GM21825 (cell line): Measurements from ENCODE around the gene SERPINF2.
"Not testable (repeated sequence)": the region's sequence is repeated elsewhere in the genome, so short reads cannot be mapped to it uniquely, and the experiment has no call there.

ENCODE experiments used
- ATAC-seq: cut with Tn5 transposase; IDR thresholded peaks from one replicate; pipeline ENCODE4 v1.9.1; 2021; ENCODE audit warnings: mild to moderate bottlenecking, moderate library complexity; ENCODE audit not compliant: unreplicated experiment

SERPINF2 gene

GRCh38 chr17:1733759-1734158 is 8.9 kb upstream of the SERPINF2 start:
- ATAC-seq: no peak

- ATAC-seq: no peak
Measured at GRCh38 chr17:1735418-1735817, 7.3 kb upstream of the SERPINF2 start.

DNA sequence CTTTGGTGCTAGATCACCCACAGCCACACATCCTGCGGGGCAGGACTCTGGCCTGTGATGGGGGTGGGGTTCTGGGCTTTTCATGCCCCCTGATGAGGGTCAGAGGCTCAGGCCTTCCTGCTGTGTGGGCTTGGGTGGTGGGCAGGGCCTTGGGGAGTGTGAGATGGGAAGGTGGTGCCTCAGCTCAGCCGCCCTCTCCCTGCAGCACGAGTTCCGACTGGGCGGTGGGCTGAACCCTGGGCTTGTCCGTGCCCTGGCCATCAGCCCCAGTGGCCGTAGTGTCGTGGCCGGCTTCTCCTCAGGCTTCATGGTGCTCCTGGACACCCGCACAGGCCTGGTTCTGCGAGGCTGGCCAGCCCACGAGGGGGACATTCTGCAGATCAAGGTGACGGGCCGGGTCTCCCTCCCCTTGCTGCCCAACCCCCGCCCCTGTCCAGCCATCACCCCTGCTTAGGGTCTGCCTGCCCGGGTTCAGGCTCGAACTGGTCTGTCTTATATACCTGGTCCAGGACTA is 6.8 kb upstream of the SERPINF2 start:
- no peak for ATAC-seq

GRCh38 chr17:1736348-1737281 is 6.1 kb upstream of the SERPINF2 start:
- ATAC-seq: no peak

DNA sequence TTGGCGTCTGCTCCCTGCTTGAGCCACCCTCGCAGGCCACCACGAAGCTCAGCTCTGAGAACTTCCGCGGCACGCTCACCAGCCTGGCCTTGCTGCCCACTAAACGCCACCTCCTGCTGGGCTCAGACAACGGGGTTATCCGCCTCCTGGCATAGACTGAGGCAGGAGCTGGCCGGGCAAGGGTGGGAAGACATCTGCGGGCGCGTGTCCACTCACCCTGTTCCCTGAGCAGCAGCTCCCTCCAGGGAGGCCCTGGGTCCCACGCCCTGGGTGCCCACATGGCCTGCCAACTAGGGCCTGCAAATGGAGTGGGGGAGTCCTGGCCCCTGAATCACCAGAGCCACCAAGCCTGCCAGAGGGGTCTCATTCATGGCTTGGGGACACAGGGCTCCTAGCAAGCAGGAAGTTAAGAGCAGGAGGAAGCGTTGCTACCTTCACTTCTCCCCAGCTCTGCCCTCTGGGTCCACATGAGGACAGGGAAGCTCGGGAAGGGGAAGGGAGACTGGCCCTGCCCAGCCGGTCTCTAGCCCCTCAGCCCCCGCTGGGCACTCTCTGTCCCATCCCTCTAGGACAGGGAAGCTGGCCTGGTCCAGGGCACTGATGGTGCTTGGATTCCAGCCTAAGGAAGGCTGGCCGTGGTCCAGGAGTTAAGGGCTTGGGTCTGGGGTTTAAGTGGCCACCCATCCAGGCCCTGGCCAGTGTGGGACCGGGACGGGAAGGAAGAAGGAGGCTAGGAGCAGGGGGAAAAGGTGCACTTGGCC is 5.0 kb upstream of the SERPINF2 start:
- ATAC-seq: no peak

GRCh38 chr17:1741899-1742298 is 772 bp upstream of the SERPINF2 start:
- ATAC-seq: not testable (repeated sequence)

GRCh38 chr17:1743088-1743439 is 393 bp downstream of the SERPINF2 start:
- no peak for ATAC-seq

DNA sequence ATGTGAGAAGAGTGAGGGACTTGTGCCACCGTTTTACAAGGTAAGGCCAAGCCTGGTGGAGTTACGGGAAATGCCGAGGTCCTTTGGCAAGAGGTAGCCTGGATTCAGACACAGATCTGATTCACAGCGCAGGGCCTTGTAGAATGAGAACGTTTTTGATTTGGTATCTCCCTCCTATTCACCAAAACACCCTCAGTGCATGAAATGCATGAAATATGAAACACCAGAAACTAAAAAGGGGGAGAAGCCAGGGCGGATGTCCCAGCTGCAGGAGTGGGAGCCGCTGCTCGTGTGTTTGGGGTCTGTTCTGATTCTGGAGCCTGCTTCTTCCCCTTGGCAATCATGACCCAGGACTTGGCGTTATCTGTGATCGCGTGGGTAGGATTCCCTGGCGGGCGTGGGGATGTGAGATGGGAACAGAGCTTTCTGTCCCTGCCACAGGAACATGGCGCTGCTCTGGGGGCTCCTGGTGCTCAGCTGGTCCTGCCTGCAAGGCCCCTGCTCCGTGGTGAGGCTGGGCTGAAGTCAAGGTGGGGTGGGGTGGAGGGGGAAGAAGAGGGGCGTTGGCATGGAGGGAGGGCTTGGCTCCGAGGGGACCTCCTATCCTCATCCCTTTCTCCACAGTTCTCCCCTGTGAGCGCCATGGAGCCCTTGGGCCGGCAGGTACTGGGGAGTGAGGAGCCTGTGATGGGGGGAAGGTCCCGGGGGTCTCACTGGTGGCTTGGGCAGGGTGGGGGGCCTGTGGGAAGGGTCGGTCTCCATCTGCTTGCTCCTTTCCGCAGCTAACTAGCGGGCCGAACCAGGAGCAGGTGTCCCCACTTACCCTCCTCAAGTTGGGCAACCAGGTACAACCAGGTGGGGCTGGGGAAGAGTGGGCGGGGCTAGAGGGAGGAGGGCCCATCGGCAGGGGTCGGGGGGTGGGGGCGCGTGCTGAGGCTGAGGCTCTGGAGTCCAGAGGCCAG is 2.2 kb downstream of the SERPINF2 start:
- ATAC-seq: no peak

DNA sequence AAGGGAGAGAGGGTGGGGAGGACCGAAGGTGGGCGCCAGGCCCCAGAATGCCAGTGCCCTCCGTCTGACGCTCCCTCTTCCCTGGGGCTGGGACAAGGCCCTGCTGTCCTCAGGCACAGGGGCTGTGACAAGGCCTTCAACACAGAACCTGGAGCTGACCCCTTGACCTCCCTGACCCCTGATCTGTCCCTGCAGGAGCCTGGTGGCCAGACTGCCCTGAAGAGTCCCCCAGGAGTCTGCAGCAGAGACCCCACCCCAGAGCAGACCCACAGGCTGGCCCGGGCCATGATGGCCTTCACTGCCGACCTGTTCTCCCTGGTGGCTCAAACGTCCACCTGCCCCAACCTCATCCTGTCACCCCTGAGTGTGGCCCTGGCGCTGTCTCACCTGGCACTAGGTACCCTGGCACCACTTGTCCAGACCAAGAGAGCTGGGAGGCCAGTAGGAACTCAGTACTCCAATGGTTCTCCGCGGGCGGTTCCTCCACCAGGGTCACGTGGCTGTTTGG is 2.9 kb downstream of the SERPINF2 start:
- ATAC-seq: no peak

GRCh38 chr17:1746975-1747543 is 4.4 kb downstream of the SERPINF2 start:
- no peak for ATAC-seq

DNA sequence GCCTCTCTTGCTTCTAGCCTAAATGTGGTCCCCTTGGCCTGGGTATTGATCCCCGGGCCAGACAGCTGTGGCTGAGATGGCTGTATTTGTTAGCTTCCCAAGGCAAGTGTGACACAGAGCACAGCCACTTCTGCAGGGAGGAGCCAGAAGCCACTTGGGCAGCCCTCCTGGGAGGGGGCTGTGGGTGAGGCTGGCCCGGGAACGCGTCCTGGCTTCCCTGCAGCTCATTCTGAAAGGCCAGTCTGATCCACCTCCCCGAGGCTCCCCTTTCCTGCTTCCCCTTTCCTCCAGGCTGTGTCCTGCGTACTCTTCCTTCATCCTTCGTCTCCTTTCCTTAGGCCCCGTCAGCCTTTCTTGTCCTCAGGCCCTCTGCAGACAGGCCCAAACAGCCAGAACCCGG is 8.0 kb downstream of the SERPINF2 start:
- no peak for ATAC-seq

DNA sequence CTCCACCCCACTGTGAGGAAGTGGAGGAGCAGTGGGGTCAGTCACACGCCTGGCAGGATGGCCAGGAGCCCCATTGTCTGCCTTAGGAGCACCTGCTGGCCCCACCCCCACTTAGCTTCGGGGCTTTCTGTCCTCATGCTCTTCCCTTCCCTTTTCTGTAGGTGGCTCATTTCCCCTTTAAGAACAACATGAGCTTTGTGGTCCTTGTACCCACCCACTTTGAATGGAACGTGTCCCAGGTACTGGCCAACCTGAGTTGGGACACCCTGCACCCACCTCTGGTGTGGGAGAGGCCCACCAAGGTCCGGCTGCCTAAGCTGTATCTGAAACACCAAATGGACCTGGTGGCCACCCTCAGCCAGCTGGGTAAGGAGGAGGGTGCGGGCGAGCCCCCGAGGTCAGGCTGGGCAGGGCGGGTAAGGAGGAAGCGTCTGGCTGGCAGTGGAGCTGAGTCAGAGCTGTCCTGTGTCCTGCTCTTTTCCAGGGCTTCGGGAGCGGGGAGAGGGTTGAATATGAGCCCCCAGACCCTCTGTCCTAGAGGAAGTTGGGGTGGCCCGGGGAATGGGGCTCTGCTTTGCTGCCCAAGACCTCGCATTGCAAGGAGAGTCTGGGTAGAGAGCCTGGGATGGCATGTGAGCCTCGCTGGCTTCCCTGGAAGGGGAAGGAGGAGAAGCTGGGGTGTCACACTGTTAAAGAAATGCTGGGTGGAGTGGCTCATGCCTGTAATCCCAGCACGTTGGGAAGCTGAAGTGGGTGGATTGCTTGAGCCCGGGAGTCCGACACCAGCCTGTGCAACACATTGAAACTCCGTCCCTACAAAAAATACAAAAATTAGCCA is 10.0 kb downstream of the SERPINF2 start:
- no peak for ATAC-seq

DNA sequence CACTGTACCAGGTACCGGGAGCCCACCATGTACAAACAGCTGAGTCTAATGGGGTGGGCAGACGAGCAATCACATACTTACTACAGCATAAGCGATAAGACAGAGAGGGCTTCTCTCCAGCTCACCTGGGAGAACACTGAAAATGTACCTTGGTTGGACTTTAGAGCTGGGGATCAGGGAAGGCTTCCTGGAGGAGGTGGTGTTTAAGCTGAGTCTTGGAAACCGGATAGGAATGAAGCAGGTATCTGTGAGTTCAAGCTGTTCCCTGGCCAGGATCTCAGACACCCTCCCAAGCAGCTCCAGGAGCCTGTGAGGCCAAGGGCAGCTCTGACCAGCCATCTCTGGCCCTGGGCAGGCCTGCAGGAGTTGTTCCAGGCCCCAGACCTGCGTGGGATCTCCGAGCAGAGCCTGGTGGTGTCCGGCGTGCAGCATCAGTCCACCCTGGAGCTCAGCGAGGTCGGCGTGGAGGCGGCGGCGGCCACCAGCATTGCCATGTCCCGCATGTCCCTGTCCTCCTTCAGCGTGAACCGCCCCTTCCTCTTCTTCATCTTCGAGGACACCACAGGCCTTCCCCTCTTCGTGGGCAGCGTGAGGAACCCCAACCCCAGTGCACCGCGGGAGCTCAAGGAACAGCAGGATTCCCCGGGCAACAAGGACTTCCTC is 11.2 kb downstream of the SERPINF2 start:
- no peak for ATAC-seq

GRCh38 chr17:1754430-1755112 is 11.9 kb downstream of the SERPINF2 start:
- no peak for ATAC-seq

DNA sequence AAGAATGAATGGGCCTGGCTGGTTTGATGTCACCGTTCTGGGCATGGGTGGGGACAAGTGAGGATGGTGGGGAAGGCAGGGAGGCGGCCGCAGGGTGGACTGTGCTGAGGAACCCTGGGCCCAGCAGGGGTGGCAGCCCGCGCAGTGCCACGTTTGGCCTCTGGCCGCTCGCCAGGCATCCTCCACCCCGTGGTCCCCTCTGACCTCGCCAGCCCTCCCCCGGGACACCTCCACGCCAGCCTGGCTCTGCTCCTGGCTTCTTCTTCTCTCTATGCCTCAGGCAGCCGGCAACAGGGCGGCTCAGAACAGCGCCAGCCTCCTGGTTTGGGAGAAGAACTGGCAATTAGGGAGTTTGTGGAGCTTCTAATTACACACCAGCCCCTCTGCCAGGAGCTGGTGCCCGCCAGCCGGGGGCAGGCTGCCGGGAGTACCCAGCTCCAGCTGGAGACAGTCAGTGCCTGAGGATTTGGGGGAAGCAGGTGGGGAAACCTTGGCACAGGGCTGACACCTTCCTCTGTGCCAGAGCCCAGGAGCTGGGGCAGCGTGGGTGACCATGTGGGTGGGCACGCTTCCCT is 12.7 kb downstream of the SERPINF2 start:
- no peak for ATAC-seq

DNA sequence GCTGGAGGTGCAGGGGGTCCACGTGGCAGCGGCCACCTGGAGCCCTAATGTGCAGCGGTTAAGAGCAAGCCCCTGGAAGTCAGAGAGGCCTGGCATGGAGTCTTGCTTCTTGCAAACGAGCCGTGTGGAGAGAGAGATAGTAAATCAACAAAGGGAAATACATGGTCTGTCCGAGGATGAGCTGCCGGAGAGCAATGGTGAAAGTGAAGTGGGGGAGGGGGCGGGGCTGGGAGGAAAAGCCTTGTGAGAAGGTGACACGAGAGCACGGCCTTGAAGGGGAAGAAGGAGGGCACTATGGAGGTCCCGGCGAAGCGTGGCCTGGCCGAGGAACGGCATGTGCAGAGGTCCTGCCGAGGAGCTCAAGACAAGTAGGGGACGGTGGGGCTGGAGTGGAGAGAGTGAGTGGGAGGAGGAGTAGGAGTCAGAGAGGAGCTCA is 13.2 kb downstream of the SERPINF2 start:
- no peak for ATAC-seq

DNA sequence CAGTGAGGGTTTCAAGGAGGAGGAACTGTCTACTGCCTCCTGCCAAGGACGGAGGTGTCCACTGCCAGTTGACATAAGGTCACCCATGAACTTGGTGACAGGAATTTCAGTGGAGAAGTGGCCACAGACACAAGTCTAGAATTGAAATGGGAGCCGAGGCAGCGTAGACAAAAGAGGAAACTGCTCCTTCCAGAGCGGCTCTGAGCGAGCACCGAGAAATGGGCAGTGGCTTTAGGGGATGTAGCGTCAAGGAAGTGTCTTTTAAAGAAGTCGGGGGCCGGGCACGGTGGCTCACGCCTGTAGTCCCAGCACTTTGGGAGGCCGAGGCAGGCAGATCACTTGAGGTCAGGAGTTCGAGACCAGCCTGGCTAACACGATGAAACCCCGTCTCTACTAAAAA is 16.1 kb downstream of the SERPINF2 start:
- ATAC-seq: no peak

DNA sequence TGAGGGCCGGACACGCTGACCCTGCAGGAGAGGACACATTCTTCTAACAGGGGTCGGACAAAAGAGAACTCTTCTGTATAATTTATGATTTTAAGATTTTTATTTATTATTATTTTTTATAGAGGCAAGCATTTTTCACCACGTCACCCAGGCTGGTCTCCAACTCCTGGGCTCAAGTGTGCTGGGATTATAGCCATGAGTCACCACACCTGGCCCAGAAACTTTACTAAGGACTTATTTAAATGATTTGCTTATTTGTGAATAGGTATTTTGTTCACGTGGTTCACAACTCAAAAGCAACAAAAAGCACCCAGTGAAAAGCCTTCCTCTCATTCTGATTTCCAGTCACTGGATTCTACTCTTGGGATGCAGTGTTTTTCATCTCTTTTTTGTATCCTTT is 16.9 kb downstream of the SERPINF2 start:
- no peak for ATAC-seq
